Measurements from ENCODE around the gene CPLX1. TPM values are rescaled to one million over a fixed set of nuclear protein-coding genes. Genes with fewer than 3 reads are reported as not detected.

CPLX1 gene
- total RNA-seq, 2 experiments from 2014 or later: 0.28 to 0.50 TPM

DNA sequence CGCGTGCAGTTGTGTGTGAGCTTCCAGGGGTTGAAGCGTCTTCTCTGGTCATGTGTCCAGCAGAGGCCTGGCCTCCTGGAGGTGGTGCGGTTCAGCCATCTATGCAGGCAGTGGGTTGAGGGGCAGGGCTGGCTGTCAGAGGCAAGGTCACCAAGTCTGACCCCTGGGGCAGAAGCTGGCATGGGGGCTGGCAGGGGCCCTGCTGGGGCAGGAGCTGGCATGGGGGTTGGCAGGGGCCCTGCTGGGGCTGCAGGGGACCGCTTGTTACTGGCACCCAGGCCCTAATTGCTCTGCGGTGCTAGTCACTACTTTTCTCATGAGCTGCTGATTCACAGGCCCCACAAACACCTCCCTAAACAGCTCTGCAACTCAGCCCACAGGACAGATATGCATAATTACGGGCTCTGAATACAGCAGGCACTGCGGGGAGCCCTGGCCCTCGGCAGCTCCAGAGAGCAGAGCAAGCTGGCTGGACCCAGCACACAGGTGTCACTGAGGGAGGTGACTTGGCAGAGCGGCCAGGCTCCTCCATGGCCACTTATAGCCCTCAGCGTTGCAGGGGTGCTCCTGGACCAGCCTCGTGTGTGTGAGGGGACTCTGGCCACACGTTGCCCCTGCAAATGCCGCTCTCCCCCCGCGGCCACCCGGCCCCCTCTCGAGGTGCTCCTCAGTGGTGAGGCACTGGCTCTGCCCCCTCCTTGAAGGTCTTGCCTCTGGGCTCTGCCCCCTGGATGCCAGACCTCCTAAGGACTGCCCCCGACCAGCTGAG is 32.7 kb downstream of the CPLX1 start:
- peak; percentile 52 for ATAC-seq
- H3K4me1 Mint-ChIP-seq: peaks cover 21% of the 10 kb centered on the region
- POLR2A ChIA-PET: interaction anchor here (0.6 to 0.8 kb wide), 3 partner anchors 10 to 17 kb away, joined by 3 to 4 read pairs (median 3); no protein-coding TSS in a partner anchor
- H3K36me3 Mint-ChIP-seq (ENCODE audit: low read depth): no peaks in the 10 kb centered on the region
- no peaks in the 10 kb centered on the region for H3K9me3 Mint-ChIP-seq (ENCODE audit: low read depth)
- peak overlapping the region; percentile 58 for H3K4me3 Mint-ChIP-seq
- DNase-seq: no peak
- CTCF ChIA-PET: interaction anchor here (0.7 kb wide), 1 partner anchor 24 kb away, joined by 4 read pairs; no protein-coding TSS in a partner anchor
- intact Hi-C loops (cut with DNase I, micrococcal nuclease): no loop called here
- no peak overlapping the region for H3K27ac Mint-ChIP-seq
- H3K27me3 Mint-ChIP-seq: peaks cover 26% of the 10 kb centered on the region

DNA sequence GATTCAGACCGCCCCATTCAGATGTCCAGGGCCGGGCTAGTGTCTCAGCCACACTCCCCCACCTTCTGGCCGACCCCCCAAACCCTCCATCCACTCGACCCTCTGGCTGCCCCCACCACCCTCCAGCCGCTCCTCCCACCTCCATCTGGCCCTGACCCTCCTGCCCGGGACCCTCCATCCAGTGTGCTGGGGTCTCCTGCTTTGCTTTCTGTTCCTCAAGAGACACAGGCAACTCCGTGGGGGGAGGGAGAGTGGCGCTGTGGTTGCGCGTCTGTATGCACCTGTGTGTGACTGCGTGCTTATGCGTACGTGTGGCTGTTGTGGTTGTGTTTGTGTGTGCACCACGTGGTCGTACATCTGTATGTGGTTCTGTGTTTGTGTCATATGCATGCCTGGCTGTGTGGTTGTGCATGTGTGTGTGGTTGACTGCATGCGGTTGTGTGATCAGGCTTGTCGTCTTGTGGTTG is 33.3 kb downstream of the CPLX1 start:
- H3K27ac Mint-ChIP-seq: peak overlapping the region; percentile 40
- ATAC-seq (peak; percentile 56), DNase-seq (peak; percentile 67)
- CTCF ChIA-PET: no interaction called here
- intact Hi-C loops (cut with DNase I, micrococcal nuclease): no loop called here
- H3K36me3 Mint-ChIP-seq (ENCODE audit: low read depth): no peaks in the 10 kb centered on the region
- no peaks in the 10 kb centered on the region for H3K9me3 Mint-ChIP-seq (ENCODE audit: low read depth)
- H3K4me3 Mint-ChIP-seq: peak overlapping the region; percentile 58
- H3K27me3 Mint-ChIP-seq: peaks cover 26% of the 10 kb centered on the region
- H3K4me1 Mint-ChIP-seq: peaks cover 21% of the 10 kb centered on the region
- POLR2A ChIA-PET: no interaction called here

DNA sequence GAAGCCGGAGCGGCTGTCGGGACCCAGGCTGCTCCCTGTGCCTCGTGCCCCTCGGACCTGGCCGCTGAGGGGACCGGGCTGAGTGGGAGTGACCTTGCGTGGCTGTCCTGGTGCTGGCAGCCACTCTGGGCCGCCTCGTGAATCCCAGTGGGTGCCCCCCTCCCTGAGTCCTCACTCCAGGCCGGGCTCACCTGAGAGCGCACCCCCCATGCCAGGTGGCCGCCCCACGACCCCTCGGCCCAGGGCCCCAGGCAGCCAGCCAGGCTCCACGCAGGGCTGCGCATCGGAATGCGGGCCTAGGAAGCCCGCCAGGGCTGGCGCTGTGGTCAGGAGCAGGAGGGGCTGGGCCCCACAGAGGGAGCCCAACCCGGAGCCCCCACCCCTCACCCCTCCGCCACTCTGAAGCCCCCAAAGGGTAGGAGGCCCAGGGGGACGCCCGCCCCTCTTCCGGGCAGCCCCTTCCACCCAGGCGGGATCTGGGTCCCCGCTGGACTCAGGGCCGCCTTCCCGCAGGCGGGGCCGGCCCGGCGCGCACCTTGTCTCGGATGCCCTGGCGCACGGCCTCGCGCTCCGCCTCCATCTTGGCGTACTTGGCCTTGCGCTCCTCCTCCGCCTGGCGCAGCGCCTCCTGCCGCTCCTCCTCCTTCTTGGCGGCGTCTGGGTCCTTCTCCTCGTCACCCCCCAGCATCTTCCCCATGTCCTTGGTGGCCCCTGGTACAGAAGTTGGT is 33.9 kb downstream of the CPLX1 start:
- CTCF ChIA-PET: no interaction called here
- Mint-ChIP-seq H3K4me3 (peak overlapping the region; percentile 58), H3K4me1 (peaks cover 23% of the 10 kb centered on the region), H3K27me3 (peaks cover 30% of the 10 kb centered on the region), H3K27ac (no peak overlapping the region), H3K36me3 (ENCODE audit: low read depth) (no peaks in the 10 kb centered on the region), H3K9me3 (ENCODE audit: low read depth) (no peaks in the 10 kb centered on the region)
- intact Hi-C loops (cut with DNase I, micrococcal nuclease): no loop called here
- DNase-seq (peak; percentile 75), ATAC-seq (peak; percentile 72)
- POLR2A ChIA-PET: no interaction called here

DNA sequence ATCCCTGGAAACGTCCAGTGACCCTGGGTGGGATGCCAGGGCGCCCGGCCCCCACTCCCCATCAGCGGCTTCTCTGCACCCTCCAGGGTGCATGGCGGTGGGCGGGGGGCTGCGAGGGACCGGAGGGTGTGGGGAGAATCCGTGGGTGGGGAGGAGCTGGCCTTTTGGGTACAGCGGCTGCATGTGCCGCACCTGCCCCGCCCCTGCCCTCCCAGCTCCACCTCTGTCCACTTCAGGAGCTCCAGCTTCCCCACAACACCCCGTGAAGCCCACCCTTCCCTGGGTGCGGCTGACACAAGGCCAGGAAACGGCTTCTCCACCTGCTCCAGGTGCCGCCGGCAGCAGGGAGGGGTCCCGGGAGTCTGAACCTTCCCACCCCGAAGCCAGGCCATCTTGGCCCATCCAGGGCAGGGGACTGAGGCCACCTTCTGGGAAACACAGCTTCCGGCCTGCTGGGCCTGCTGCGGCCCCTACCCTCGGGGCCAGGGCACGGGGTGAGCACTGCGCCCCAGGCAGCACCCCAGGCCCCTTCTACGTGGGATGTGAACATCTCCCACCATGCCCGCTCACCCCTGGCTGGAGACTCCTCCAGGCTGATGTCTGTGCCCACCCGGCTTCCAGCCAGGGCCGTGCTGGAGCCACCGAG is 34.6 kb downstream of the CPLX1 start:
- intact Hi-C loops (cut with DNase I, micrococcal nuclease): no loop called here
- H3K4me1 Mint-ChIP-seq: peaks cover 23% of the 10 kb centered on the region
- DNase-seq (no peak), ATAC-seq (no peak)
- no peak overlapping the region for H3K4me3 Mint-ChIP-seq
- no peak overlapping the region for H3K27ac Mint-ChIP-seq
- ChIA-PET POLR2A (no interaction called here), CTCF (interaction anchor here (0.7 kb wide), 1 partner anchor 80 kb away, joined by 5 read pairs; no protein-coding TSS in a partner anchor)
- no peaks in the 10 kb centered on the region for H3K36me3 Mint-ChIP-seq (ENCODE audit: low read depth)
- H3K9me3 Mint-ChIP-seq (ENCODE audit: low read depth): no peaks in the 10 kb centered on the region
- peaks cover 28% of the 10 kb centered on the region for H3K27me3 Mint-ChIP-seq

DNA sequence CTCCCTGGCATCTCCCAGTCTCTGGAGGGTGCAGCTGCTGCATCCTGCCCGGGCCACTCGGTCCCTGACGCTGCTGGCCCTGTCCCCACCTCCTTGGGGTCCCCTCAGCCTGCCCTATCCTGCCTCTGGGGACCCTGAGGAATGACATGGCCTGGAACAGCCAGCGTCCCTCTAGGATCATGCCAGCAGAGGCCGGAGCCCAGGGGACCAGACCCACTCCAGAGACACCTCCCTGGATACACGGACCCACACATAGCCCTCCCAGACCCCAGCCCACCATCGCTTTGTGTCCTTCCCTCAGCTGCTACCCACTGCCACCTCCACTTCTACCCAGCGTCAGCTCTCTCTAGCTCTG is 35.5 kb downstream of the CPLX1 start:
- peaks cover 30% of the 10 kb centered on the region for H3K27me3 Mint-ChIP-seq
- ATAC-seq (no peak), DNase-seq (no peak)
- no peaks in the 10 kb centered on the region for H3K36me3 Mint-ChIP-seq (ENCODE audit: low read depth)
- intact Hi-C loops (cut with DNase I, micrococcal nuclease): no loop called here
- ChIA-PET POLR2A (no interaction called here), CTCF (no interaction called here)
- H3K4me3 Mint-ChIP-seq: no peak overlapping the region
- peaks cover 23% of the 10 kb centered on the region for H3K4me1 Mint-ChIP-seq
- H3K9me3 Mint-ChIP-seq (ENCODE audit: low read depth): no peaks in the 10 kb centered on the region
- no peak overlapping the region for H3K27ac Mint-ChIP-seq

DNA sequence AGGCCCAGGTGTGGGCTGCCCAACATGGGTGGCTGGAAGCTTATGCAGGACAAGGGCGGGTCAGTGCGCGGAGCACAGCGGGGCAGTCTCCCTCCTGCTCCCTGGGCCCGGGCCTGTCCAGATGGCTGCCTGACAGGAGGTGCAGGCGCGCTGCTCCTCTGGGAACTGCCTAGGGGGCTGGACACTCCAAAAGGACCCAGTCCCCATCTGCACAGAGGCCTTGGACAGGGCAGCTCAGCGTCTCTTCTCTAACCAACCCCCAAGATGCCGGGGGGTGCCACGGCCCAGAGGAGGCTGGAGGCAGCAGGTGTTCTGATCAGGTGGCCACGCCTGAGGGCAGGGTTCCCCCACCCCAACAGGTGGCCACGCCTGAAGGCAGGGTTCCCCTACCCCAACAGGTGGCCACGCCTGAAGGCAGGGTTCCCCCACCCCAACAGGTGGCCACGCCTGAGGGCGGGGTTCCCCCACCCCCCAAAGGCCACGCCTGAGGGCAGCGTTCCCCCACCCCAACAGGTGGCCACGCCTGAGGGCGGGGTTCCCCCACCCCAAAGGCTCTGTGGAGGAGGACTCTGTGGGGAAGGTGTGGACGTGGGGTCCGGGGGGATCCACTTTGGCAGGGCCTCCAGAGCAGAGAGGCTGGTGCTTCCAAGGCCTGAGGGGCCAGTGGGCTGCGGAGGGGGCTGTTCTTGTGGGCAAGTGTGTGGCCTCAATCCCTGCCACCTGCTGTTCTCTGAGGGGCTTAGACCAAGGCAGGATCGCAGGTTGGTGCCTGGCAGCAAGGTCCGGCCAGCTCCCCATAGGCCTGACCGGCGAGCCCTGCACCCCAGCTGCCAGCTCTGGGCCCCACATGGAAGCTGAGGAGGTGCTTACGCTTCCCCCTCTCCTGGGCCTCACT is 36.1 kb downstream of the CPLX1 start:
- H3K36me3 Mint-ChIP-seq (ENCODE audit: low read depth): no peaks in the 10 kb centered on the region
- no peaks in the 10 kb centered on the region for H3K9me3 Mint-ChIP-seq (ENCODE audit: low read depth)
- ChIA-PET CTCF (no interaction called here), POLR2A (interaction anchor here (0.7 kb wide), 1 partner anchor 9 kb away, joined by 6 read pairs; no protein-coding TSS in a partner anchor)
- intact Hi-C loops (cut with DNase I, micrococcal nuclease): loop anchor here (10.0 kb wide), 2 partner anchors 185 to 895 kb away; partner anchors contain the start of gene FAM53A (in 1 of the 2)
- ATAC-seq: no peak
- H3K27me3 Mint-ChIP-seq: peaks cover 34% of the 10 kb centered on the region
- no peak for DNase-seq
- H3K4me1 Mint-ChIP-seq: peaks cover 25% of the 10 kb centered on the region
- no peak overlapping the region for H3K27ac Mint-ChIP-seq
- H3K4me3 Mint-ChIP-seq: no peak overlapping the region

DNA sequence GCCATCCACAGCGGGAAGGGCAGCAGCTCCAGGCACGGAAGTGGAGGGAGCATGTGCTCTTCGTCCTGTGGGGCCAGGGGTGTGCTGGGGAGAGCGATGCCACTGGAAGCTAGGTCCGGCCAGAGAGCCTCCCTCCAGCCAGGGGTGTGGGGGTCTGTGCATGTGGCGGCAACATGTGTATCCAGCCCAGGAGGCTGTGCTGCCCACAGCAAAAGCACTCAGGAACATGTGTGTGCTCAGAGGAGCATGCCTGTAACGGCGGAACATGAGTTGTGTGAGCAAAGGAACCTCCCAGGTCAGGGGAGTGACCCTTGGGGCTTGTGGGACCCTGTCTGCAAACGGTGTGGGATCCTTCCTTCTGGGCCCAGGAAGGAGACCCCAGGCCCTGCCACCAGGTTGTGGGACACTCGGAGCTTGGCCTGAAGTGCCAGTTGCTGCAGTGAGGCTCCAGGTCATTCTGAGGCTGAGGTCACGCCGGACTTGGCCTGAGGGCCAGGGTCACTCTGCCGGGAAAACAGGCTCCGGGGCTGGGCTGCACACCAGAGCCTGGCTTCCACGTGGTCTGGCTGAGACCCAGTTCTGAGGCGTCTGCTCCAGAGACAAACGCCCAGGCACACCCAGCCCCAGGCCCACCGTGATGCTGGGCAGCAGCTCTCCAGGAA is 37.2 kb downstream of the CPLX1 start:
- peaks cover 31% of the 10 kb centered on the region for H3K27me3 Mint-ChIP-seq
- ATAC-seq (no peak), DNase-seq (no peak)
- no peak overlapping the region for H3K4me3 Mint-ChIP-seq
- no peaks in the 10 kb centered on the region for H3K36me3 Mint-ChIP-seq (ENCODE audit: low read depth)
- H3K27ac Mint-ChIP-seq: no peak overlapping the region
- ChIA-PET CTCF (no interaction called here), POLR2A (no interaction called here)
- intact Hi-C loops (cut with DNase I, micrococcal nuclease): loop anchor here (10.0 kb wide), 2 partner anchors 184 to 896 kb away; partner anchors contain the start of gene FAM53A (in 1 of the 2)
- H3K4me1 Mint-ChIP-seq: peaks cover 19% of the 10 kb centered on the region
- H3K9me3 Mint-ChIP-seq (ENCODE audit: low read depth): no peaks in the 10 kb centered on the region

DNA sequence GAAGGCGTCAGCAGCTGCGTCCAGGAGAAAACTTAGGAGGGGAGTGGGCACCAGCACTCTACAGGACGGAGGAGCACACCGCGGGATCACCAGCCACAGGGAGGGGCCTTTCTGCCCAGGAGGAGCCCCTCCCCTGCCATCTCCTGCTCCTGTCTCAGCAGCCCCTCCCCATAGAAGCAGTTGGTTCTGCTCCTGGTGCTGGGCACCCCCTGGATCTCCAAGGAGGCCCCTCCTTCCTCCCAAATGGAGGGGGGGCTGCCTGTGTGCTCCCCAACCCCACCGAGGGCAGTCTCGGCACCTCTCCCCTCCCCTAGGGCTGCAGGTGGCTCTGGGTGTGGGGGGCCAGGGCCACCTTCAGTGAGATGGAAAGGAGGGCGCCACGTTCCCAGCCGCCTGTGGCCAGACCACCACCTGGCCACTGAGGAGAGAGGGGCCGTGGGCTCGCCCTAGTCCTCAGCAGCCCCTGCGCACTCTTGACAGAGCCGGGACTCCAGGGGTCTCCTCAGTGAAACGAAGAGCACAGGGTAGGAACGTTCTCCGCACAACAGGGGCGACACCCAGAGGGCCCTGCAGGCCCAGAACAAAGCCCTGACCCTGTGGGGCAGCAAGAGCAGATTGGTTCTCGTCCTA is 37.8 kb downstream of the CPLX1 start:
- H3K27ac Mint-ChIP-seq: no peak overlapping the region
- no peak overlapping the region for H3K4me3 Mint-ChIP-seq
- H3K36me3 Mint-ChIP-seq (ENCODE audit: low read depth): no peaks in the 10 kb centered on the region
- intact Hi-C loops (cut with DNase I, micrococcal nuclease): loop anchor here (10.0 kb wide), 2 partner anchors 183 to 897 kb away; partner anchors contain the start of gene FAM53A (in 1 of the 2)
- no peaks in the 10 kb centered on the region for H3K9me3 Mint-ChIP-seq (ENCODE audit: low read depth)
- ChIA-PET POLR2A (no interaction called here), CTCF (no interaction called here)
- H3K27me3 Mint-ChIP-seq: peaks cover 28% of the 10 kb centered on the region
- DNase-seq (no peak), ATAC-seq (no peak)
- H3K4me1 Mint-ChIP-seq: peaks cover 17% of the 10 kb centered on the region

DNA sequence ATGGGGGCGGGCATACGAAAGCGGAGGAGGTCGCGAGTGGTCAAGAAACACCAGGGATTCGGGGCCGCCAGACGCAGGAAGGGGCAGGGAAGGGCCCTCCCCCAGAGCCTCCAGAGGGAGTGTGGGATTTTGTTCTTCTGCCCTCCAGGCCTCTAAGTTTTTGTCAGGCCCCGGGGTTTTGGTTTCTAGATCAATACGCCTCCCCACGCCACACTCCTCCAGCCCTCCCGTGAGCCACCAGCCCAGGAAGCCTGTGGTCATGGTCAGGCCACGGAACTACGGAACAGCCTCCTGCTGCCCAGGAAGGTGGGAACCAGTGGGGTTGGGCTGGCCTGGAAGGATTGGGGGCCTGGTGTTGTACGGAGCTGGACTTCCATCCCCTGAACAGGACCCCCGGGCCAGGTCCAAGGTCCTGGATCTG is 38.4 kb downstream of the CPLX1 start:
- POLR2A ChIA-PET: no interaction called here
- Mint-ChIP-seq H3K4me1 (peaks cover 13% of the 10 kb centered on the region), H3K4me3 (no peak overlapping the region), H3K9me3 (ENCODE audit: low read depth) (no peaks in the 10 kb centered on the region), H3K36me3 (ENCODE audit: low read depth) (no peaks in the 10 kb centered on the region), H3K27me3 (peaks cover 24% of the 10 kb centered on the region), H3K27ac (no peak overlapping the region)
- intact Hi-C loops (cut with DNase I, micrococcal nuclease): loop anchor here (10.0 kb wide), 2 partner anchors 183 to 897 kb away; partner anchors contain the start of gene FAM53A (in 1 of the 2)
- CTCF ChIA-PET: no interaction called here
- ATAC-seq (no peak), DNase-seq (no peak)

DNA sequence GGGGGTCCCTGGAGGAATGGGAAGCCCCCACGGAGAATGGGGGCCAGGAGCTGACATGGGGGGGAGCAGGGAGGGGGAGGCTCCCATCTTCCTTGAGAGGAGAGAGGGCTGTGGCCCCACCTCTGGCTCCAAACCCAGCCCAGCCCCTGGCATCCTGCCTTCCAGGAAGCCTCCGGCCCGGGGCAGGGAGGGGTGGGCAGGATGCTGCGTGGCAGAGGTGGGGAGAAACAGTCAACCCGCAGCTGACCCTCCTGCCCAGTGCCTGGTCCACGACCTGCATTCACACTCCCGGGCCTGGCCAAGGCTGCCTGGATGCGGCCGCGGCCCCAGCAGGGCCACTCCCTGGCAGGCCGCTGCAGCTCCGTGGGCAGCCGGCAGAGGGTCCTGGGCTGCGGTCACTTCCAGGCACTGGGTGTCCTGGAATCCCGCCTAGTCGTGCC is 39.0 kb downstream of the CPLX1 start:
- ChIA-PET CTCF (interaction anchor here (0.6 kb wide), 1 partner anchor 65 kb away, joined by 3 read pairs; no protein-coding TSS in a partner anchor), POLR2A (no interaction called here)
- intact Hi-C loops (cut with DNase I, micrococcal nuclease): loop anchor here (10.0 kb wide), 2 partner anchors 182 to 898 kb away; partner anchors contain the start of gene FAM53A (in 1 of the 2)
- no peak for ATAC-seq
- Mint-ChIP-seq H3K9me3 (ENCODE audit: low read depth) (no peaks in the 10 kb centered on the region), H3K4me3 (no peak overlapping the region), H3K36me3 (ENCODE audit: low read depth) (no peaks in the 10 kb centered on the region), H3K27ac (no peak overlapping the region), H3K27me3 (peaks cover 24% of the 10 kb centered on the region), H3K4me1 (peaks cover 17% of the 10 kb centered on the region)
- DNase-seq: no peak
